Occipital lobe (tissue), 2 donors: ENCODE measurements around the gene VPS35L. TPM values are rescaled to one million over a fixed set of nuclear protein-coding genes. Genes with fewer than 3 reads are reported as not detected.
"Not testable (repeated sequence)": the region's sequence is repeated elsewhere in the genome, so short reads cannot be mapped to it uniquely, and the experiment has no call there.

Experiments
- DNase-seq: peaks from one replicate; lab custom pipeline; 2025; lab: John Stamatoyannopoulos, UW
- total RNA-seq: library from RNA; depleted of rRNA; stranded (reverse); fragments of >200 nt; gene quantifications from one replicate; pipeline ENCODE4 v1.2.3, GENCODE V29; 2014

Gene VPS35L
- total RNA-seq, 1 donor from 2014 or later, result 43.2 TPM

DNA sequence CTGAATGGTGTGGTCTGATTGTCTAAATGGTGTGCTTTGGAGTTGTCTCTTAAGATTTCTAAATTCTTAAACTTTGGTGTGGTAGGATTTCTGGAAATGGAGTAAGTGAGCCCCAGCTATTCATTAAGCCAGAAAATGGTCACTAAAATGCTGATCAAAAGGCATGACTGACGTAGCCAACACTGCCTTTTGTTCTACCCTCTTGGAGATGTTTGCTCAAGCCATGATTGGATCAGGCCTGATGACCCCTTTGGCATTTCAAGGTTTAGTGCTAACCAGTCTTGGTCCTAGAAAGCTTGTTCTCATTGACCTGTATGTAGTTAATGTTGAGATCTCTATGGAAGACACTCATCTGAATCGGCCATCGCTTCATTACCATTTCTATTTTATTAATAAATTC lies 94.5 kb downstream of the VPS35L start:
- DNase-seq, result no peak

DNA sequence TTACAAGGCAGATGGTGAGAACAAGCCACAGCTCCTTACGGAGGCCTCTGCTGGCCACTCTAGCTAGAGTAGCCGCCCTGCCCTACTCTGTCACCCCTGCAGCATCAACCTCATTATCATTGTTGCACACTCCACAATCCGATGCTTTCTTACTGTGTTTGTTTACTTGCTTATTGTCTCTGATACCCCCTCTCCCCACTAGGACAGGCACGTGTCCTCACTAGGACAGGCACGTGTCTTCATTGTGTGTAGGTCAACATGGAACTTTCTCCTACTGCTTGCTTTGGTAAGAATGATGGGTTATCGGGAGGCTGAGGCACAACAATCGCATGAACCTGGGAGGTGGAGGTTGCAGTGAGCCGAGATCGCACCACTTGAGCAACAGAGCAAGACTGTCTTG lies 98.6 kb downstream of the VPS35L start:
- no peak for DNase-seq

DNA sequence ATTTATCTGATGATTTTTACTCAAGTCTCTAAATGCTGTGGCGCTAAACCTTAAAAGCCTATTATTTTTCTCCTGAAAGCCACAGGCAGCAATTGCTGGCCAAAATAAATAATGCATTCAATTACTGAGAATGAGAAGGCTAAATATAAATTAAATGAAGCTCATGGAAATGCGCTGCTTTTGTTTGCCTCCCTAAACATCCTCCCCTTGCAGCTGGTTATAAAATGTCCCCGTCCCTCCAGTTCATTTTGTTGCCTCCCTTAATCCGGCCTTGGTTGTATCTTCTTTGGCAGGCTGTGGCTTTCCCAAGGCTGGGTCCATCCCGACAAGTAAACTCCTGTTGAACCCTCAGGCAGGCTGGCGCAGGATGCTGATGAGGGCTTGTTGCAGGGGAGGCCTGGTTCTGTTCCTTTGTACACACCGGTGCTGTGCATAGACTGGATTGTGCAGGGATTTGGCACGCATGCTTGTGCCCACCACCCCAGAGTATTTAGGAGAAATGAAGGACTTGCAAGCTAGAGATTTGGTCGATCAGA lies 99.8 kb downstream of the VPS35L start:
- no peak for DNase-seq

DNA sequence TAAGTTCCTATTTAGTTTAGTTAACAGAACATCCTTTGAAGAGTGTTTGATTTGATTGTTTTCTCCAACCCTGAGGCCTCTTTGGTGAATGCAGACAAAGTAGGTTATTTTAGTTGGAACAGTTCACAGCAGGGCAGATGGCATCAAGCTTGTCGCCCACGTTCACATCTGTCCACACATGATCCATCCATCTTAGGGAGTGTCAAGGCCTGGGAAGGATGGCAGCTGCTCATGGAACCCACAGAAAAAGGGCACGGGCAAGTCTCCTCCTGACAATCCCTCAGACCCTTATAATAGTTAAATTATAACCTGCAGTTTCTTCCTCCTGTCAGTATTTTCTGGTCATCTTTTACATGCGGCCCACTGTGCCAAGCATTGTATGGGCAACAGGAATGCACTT lies 102.3 kb downstream of the VPS35L start:
- DNase-seq, result no peak

DNA sequence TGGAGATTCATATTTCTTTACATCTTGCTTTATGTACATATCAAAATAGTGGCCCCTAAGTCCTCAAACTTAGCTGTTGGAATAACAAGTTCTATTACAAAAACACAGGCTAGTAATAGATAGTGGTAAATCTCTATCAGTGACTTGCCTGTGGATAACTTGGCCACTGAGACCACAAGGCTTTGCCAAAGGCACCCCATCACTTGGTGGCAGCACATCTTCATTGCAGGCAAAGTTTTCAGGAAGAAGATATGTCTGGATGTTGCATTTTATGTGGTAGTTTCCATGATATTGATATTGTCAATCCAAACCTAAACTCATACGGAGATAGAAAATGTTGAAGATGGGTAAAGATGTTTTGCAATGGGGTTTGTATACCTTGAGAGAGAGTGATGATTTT lies 104.1 kb downstream of the VPS35L start:
- no peak for DNase-seq

DNA sequence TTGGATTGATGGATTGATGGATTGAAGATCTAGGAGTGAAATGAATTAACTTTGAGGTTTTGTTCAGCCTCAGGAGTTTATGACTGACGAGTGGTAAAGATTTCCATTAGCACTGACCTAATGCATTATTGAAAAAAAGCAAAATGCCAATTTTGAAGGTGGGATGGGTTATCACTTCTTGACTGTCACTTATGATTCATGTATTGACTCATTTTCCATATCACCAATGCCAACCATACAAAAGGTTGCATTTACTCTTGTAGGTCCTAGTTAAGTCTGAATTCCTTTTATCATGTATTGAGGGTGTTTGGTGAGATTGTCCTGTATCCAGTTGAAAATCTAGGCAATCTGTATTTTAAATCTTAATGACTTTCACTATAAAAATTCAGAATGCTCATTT lies 104.9 kb downstream of the VPS35L start:
- no peak for DNase-seq

DNA sequence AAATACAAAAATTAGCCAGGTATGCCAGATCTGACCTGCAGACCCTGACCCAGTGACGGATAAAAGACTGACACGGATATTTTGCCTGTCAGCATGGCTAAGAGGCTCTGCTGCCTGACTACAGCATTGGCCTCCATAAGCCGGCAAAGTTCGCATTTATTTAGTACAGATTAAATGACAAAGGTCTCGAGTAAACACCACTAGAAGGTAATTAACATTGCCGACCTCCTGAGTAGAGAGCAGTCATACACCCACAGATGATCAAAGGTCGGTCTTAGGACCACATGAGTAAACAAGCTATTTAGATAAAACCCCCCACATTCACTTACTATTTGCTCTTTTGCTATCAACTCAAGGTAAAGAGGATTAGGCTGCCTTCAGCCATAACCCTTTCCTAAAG lies 106.8 kb downstream of the VPS35L start:
- DNase-seq, result no peak

DNA sequence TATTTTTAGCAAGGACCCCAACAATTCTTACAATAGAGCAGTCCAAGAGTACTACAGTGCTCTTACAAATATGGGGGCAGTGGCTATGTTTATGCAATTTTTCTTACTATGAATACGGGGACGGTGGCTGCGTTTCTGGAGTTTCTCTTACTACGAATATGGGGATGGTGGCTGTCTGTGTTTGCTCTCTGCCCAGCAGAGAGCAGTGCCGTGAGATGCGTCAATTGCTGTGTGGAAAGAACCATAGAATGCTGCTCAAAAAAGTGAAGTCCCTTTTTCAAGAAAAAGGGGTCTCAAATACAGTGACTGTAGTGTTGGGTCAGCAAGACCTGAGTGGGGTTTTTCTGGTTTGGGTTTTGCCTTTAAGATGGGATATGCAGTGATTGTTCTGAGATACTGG lies 108.7 kb downstream of the VPS35L start:
- no peak for DNase-seq

DNA sequence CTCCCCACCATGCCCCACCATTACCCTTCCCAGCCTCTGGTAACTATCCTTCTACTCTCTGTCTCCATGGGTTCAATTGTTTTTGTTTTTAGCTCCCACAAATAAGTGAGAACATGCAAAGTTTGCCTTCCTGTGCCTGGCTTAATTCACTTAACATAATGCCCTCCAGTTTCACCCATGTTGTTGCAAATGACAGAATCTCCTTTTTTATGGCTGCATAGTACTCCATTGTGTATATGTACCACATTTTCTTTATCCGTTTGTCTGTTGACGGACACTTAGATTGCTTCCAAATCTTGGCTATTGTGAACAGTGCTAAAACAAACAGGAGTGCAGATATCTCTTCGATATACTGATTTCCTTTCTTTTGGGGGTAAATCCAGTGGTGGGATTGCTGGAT lies 109.8 kb downstream of the VPS35L start:
- not testable (repeated sequence) for DNase-seq

DNA sequence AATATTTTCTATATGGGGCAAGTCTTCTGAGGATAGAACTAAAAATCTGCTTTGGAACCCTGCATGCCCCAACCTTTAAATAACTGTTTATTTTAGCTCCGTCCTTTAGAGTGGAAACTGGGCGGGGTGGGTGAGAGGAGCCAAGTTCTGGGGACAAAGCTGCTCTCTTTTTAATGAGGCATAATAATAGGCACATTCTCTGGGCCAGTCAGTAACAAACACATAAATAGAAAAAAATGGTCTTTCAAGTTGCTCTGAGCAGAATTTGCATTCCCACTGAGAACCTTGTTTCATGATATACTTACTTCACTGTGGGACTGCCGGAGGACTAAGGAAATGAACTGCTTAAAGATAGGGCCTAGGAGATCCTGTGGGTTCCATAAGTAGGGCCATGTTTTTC lies 111.0 kb downstream of the VPS35L start:
- DNase-seq, result peak; percentile 42

DNA sequence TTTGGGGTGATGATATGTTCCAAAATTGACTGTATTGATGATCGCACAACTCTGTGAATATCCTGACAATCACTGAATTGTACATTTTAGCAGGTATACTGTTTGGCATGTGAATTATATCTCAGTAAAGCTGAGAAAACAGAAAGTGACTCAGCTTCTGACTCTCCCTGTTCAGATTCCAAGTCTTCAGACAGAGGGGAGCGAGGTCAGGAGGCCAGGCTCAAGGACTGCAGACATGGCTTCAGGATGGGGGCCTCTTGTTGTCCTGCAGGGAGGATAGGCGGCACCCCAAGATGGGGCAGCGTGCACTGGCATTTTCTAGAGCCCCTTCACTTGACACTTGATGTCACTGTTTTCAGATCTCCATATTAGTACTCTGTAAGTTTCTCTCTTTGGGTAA lies 116.9 kb downstream of the VPS35L start:
- no peak for DNase-seq

DNA sequence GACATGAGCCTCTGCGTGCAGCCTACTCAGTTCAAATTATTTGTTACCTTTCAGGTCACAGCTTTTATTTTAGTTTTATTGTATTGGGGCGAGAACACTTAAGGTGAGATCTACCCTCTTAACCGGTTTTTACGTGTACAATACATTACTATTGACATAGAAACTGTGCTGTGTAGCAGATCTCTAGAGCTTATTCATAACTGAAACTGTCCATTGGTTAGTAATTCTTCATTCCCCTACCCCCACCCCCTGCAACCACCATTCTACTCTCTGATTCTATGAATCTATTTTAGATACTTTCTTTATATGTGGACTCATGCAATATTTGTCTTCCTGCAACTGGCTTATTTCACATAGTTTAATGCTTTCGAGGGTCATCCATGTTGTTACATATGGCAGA lies 119.0 kb downstream of the VPS35L start:
- DNase-seq, result no peak

DNA sequence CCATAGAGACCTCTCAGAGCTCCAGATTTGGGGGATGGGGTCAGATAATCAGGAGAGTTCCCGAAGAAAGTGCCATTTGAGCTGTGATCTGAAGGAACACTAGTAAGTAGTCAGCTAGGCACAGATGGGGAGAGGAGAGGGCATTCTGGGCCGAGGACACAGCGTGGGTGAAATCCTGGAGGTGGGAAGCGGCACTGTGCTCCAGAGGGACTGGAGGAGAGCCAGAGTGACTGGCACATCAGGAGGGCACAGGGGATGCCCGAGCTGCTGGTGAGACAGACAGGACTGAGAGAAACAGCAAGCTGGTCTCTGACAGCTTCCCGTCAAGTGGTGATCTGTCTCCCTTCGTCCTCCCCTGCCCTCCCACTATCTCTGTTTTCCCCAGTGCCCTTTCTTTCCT lies 121.9 kb downstream of the VPS35L start:
- peak; percentile 41 for DNase-seq

DNA sequence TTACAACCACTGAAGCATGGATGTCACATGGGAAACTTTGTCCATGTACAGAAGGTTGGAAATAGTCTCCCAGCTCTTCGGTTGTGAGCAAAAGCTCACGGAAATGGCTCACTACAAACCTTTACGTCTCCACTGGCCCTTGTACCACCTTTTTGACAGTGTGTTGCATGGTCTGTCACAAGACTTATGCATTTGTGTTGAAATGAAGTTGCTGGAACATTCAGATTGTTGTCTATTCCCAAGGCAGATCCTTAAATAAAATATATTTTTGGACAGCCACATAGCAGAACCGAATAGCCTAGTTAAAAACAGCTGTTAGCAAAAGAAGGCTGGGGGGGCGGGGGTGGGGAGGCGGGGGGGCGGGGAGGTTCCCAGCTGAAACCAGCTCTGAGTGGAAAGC lies 123.3 kb downstream of the VPS35L start:
- DNase-seq, result no peak

DNA sequence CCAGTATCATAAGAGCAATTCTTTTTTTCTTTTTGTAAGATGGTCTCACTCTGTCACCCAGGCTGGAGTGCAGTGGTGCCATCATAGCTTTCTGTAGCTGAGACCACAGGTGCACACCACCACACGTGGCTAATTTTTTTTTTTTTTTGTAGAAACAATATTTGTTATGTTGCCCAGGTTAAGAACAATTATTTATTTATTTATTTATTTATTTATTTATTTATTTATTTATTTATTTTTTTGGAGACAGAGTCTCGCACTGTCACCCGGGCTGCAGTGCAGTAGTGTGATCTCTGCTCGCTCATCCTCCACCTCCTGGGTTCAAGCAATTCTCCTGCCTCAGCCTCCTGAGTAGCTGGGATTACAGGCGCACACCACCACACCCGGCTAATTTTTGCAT lies 123.8 kb downstream of the VPS35L start:
- not testable (repeated sequence) for DNase-seq

DNA sequence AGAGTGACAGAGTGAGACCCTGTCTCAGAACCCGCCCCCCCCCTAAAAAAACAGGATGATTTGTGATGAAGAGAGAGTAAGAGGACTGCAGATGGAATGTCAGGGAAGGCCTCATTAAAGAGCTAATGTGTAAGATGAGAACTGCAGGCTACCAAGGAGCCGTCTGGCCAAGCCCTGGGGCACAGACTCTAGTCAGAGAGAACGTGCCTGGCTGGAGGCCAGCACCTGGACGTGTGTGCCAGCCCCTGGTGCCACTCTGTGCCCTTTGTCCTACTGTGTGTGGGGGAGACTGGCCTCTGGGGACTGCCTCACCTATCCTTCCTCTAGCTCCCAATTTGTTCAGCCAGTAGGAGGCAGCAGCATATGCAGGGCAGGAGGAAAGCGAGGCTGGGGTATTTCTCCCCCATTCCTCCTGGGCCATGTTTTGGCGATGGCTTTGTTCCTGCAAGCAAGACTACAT lies 125.4 kb downstream of the VPS35L start:
- no peak for DNase-seq

DNA sequence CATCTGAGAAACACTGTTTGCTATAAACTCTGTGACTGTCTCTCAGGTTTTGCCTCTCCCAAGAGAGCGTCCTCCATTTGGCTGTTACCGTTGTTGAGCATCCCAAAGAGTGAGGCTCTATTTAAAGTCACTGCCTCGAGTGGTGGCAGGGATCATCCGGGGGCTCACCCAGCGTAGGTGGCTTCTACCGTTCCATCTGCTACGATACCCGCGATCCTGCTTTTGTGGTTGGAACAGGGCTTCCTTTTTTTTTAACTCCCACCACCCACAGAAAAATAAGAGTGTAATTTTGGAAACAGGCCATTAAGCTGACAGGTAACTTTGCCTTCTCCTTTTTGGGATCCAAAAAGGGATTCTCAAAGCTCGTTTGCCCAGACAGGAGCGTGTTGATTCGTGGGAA lies 126.1 kb downstream of the VPS35L start:
- no peak for DNase-seq

DNA sequence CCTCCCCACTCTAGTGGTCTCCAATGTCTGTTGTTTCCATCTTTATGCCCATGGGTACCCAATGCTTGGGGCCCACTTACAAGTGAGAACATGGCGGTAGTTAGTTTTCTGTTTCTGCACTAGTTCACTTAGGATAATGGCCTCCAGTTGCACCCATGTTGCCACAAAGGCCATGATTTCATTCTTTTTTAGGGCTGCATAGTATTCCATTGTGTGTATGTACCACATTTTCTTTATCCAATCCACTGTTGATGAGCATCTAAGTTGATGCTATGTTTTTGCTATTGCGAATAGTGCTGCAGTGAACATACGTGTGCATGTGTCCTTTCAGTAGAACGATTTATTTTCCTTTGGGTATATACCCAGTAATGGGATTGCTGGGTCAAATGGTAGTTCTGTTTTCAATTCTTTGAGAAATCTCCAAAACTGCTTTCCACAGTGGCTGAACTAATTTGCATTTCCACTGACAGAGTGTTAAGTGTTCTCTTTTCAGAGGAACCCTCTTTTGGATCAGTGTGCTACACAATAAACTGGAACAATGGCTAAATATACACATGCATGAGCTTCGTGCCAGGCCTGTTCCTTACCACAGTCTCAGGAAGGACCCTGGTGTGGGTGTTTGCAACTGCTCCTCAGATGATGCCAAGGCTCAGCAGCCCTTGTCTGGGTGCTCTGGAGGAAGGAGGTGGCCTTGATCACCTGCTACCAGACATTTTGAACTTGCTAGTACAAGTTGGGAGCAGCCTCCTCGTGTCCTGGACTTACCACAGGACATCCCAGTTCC lies 128.1 kb downstream of the VPS35L start:
- peak; percentile 68 for DNase-seq

DNA sequence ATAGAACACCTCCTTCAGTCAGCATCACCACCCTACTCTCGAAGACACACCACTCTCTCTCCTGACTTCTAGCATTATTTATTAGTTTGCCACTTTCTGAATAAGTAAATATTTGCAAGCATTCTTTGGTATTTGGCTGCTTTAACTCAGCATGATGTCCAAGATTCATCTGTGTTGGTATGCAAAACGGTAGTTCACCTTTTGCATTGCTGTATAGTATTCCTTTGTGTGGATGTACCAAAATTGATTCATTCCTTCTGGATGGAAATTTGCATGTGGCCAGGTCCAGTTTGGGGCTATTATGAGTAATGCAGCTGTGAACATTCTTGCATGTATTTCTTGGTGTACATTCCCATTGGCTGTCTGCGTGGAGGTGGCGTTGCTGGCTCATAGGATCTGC lies 129.7 kb downstream of the VPS35L start:
- no peak for DNase-seq

DNA sequence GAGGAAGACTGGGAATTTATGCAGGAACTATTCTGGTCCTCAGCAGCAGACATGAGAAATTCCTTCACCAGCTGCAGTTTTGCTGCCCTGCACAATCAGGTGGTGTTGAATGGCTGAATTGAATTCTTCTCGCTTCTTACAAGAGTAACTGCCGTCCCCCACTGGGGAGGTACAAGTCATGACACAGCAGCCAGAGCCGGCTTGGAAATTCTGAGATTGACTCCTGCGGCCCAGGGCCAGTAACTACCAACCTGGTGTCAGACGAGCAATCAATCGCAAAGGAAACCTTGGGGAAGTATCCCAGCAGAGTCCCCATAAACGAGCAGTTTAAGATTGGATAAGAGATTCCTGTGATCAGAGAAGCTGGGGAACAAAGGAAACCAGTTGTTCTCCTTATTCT lies 131.8 kb downstream of the VPS35L start:
- DNase-seq, result no peak

DNA sequence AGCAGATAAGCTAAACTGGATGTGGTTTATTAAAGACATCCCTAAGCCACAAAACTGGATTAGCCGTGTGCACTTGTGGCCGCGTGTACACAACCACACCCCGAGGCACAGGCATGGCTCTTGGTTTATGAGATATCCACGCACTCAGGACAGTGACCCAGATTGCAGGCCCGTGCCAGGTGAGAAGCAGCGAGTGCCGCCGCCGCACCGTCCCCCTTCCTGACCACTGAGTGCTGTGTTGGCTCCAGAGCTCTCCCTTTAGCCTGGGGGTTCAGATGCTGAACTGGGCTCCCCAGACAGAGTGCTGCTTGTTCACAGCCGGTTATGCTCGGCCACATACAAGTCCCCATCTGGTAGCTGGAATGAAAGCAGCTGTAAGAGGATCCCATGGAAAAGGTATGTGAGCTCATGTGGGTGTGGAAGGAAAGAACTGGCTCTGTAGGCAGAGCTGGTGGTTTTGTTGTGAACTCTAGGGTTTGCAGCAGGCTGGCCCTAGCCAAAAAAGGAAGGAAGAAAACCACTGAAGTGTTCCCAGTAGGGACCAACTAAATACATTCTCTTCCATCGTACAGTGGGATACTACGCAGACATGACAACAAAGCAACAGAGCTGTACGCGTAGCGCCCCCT lies 133.0 kb downstream of the VPS35L start:
- no peak for DNase-seq

DNA sequence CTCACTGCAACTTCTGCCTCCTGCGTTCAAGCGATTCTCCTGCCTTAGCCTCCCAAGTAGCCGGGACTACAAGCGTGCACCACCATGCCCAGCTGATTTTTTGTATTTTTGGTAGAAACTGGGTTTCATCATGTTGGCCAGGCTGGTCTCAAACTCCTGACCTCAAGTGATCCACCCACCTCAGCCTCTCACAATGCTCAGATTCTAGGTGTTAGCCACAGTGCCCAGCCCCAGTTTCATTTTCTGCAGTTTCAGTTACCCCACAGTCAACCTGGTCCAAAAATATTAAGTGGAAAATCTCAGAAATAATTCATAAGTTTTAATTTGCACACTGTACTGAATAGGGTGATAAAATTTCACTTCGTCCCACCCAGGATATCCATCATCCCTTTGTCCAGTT lies 133.8 kb downstream of the VPS35L start:
- DNase-seq, result no peak

DNA sequence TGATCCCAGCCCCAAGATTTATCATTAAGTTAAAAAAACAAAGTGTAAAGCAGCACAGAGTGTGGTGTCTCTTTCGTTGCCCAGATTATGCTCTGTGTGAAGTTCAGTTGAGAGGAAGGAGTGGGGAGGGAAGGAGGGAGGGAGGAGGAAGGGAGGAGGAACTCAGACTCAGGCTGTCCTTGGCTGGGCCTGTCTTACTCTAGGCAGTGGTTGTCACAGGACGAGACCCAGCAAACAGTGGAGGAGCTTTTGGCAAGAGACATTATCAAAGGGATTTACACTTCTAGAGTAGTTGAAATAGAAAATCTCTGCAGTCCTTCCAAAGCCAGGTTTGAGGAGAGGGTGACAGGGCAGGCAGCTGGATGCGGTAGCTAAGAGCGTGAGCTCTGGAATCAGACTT lies 134.7 kb downstream of the VPS35L start:
- DNase-seq, result no peak
